BLaER1 (cell line): ENCODE measurements around the gene P3H1.

Experiments used
- H3K27ac ChIP-seq: shearing (Covaris generic); formaldehyde crosslinking; 2 replicates; pipeline ENCODE4 v1.8.1; 2022
- H3K27me3 ChIP-seq: shearing (Covaris generic); formaldehyde crosslinking; 2 replicates; pipeline ENCODE4 v1.8.1; 2022
- H3K36me3 ChIP-seq: shearing (Covaris generic); formaldehyde crosslinking; 2 replicates; pipeline ENCODE4 v1.8.1; 2022
- H3K4me1 ChIP-seq: shearing (Covaris generic); formaldehyde crosslinking; 2 replicates; pipeline ENCODE4 v1.8.1; 2022
- H3K4me2 ChIP-seq: shearing (Covaris generic); formaldehyde crosslinking; 2 replicates; pipeline ENCODE4 v1.8.1; 2022
- H3K4me3 ChIP-seq: shearing (Covaris generic); formaldehyde crosslinking; 2 replicates; pipeline ENCODE4 v1.8.1; 2022
- H3K9ac ChIP-seq: shearing (Covaris generic); formaldehyde crosslinking; 2 replicates; pipeline ENCODE4 v1.8.1; 2022
- H3K9me3 ChIP-seq: shearing (Covaris generic); formaldehyde crosslinking; 2 replicates; pipeline ENCODE4 v1.8.1; 2022
- H4K20me1 ChIP-seq: shearing (Covaris generic); formaldehyde crosslinking; 2 replicates; pipeline ENCODE4 v1.8.1; 2022
- Cebpa-rat ChIP-seq: shearing (Covaris generic); IDR thresholded peaks from 2 replicates; pipeline ENCODE4 v1.8.1; 2022

The P3H1 gene

DNA sequence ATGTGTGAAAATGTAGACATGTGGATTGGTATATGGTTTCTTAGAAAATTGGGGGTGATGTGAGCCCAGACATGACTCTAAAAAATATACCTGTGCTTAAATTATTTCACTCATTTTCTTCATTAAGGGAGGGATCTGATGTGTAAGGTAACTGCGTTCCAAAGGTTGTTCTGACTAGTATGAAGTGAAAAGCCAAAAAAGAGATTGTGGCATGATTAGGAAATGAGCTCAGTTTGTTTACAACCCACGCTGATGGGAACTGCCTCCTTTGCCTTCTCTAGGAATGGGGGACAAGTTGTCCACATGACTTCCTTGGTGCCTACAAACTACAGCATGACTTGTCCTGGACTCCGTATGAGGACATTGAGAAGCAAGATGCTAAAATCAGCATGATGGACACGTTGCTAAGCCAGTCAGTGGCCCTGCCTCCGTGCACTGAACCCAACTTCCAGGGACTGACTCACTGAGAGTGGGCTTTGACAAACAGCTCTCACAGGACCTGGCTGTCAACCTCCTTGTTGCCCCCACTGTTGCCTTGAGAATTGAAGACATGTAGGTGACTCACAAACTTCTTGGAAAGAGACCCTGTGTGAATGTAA, 8.2 kb upstream of the P3H1 start:
- no peak overlapping the region for H3K4me2 ChIP-seq
- TF ChIP-seq Cebpa-rat: no peak
- H3K9ac ChIP-seq: no peak overlapping the region
- peaks cover 89% of the 10 kb centered on the region for H3K36me3 ChIP-seq
- H4K20me1 ChIP-seq: peaks cover 30% of the 10 kb centered on the region
- no peaks in the 10 kb centered on the region for H3K27me3 ChIP-seq
- no peaks in the 10 kb centered on the region for H3K9me3 ChIP-seq
- H3K4me3 ChIP-seq: no peak overlapping the region
- no peak overlapping the region for H3K27ac ChIP-seq
- H3K4me1 ChIP-seq: no peaks in the 10 kb centered on the region

DNA sequence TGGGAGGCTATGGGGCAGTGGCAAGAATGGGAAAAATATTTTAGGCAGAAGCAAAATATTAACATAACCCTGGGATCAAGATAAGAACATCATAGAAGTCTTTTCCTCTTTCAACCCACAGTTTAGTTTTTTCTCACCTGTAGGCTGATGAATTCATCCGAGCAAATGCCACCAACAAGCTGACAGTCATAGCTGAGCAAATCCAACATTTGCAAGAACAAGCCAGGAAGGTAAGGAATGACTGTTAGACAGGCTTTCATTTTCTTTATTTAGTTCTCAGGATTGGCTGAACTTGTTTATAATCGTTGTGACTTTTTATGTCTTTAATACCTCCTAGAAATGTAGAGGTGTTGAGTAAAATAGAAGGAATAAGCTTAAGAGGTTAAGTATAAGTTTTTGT, 6.6 kb upstream of the P3H1 start:
- H3K4me1 ChIP-seq: peaks cover 10% of the 10 kb centered on the region
- no peaks in the 10 kb centered on the region for H3K9me3 ChIP-seq
- no peak for TF ChIP-seq Cebpa-rat
- H3K9ac ChIP-seq: no peak overlapping the region
- H3K4me3 ChIP-seq: no peak overlapping the region
- H4K20me1 ChIP-seq: peaks cover 30% of the 10 kb centered on the region
- peaks cover 88% of the 10 kb centered on the region for H3K36me3 ChIP-seq
- H3K27me3 ChIP-seq: no peaks in the 10 kb centered on the region
- no peak overlapping the region for H3K4me2 ChIP-seq
- no peak overlapping the region for H3K27ac ChIP-seq

DNA sequence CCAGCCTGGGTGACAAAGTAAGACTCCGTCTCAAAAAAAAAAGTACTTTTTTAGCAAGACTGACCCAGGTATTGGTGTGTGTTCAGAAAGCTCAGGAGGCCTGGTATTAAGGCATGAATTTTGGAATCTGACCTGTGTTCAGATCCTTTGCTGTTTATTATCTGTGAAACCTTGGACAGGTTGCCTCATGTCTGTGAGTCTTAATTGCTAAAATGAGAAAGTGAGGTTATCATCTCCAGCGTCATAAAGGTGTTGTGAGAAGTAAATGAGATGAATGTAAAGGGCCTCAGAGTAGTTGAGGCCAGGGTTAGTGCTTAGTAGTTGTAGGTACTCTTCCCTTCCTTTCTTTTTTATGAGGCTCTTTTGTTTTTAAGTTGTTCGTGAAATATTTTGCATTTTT, 3.0 kb upstream of the P3H1 start:
- Histone ChIP-seq H3K27me3 (no peaks in the 10 kb centered on the region), H3K4me2 (no peak overlapping the region), H3K4me1 (peaks cover 27% of the 10 kb centered on the region), H3K27ac (no peak overlapping the region), H3K9me3 (no peaks in the 10 kb centered on the region), H3K9ac (no peak overlapping the region), H3K36me3 (peaks cover 52% of the 10 kb centered on the region), H4K20me1 (peaks cover 38% of the 10 kb centered on the region), H3K4me3 (no peak overlapping the region)
- TF ChIP-seq Cebpa-rat: no peak

DNA sequence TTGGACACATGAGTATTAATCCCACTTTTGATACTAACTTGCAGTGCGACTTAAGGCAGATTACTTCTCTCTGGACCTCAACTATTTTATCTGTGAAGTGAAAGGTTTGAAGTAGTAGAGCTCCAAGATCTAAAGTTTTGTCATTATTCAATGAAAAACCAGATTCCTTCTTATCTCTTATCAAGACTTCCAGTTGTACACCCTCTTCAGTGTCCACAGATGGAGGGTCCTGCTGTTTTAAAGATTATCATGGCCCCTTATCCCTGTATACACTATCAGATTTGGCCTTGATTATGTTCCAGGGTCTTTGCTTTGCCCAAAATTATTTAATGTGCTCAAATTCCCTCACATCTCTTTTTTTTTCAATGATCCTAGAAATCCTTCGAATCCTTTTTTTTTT, 1.3 kb upstream of the P3H1 start:
- H3K4me2 ChIP-seq: peak overlapping the region; percentile 95
- H3K27me3 ChIP-seq: no peaks in the 10 kb centered on the region
- peak overlapping the region; percentile 94 for H3K9ac ChIP-seq
- H3K9me3 ChIP-seq: no peaks in the 10 kb centered on the region
- 0 out of 2 replicates have a peak overlapping the region, but pooled peaks have one; percentile 85 for H3K27ac ChIP-seq
- TF ChIP-seq Cebpa-rat: no peak
- H3K4me1 ChIP-seq: peaks cover 41% of the 10 kb centered on the region
- peaks cover 36% of the 10 kb centered on the region for H3K36me3 ChIP-seq
- H3K4me3 ChIP-seq: peak overlapping the region; percentile 98
- peaks cover 42% of the 10 kb centered on the region for H4K20me1 ChIP-seq

DNA sequence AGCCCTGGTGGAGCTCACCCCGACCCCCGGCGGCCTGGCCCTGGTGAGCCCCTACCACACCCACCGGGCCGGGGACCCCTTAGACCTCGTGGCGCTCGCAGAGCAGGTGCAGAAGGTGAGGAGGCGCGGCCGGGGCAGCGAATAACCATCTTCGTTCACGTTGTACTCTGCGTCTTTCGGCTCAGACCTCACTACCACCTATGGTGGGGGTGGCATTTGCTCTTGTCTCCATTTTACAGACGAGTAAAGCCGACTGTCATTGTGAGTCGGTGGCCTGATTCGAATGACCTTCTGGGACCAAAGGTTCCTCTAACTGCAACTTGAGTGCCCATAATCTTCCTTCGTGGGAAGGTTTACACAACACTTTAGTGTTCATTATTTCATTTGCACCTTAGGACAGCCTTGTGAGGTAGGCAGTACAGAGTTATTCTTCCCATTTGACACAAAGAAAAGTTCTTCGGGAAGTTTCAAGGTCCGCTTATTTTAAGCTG, 727 bp upstream of the P3H1 start:
- Histone ChIP-seq H3K36me3 (peaks cover 33% of the 10 kb centered on the region), H4K20me1 (peaks cover 40% of the 10 kb centered on the region), H3K4me1 (peaks cover 47% of the 10 kb centered on the region), H3K27me3 (no peaks in the 10 kb centered on the region), H3K27ac (peak overlapping the region; percentile 85), H3K9me3 (no peaks in the 10 kb centered on the region), H3K9ac (peak overlapping the region; percentile 94), H3K4me3 (peak overlapping the region; percentile 98), H3K4me2 (peak overlapping the region; percentile 95)
- no peak for TF ChIP-seq Cebpa-rat

DNA sequence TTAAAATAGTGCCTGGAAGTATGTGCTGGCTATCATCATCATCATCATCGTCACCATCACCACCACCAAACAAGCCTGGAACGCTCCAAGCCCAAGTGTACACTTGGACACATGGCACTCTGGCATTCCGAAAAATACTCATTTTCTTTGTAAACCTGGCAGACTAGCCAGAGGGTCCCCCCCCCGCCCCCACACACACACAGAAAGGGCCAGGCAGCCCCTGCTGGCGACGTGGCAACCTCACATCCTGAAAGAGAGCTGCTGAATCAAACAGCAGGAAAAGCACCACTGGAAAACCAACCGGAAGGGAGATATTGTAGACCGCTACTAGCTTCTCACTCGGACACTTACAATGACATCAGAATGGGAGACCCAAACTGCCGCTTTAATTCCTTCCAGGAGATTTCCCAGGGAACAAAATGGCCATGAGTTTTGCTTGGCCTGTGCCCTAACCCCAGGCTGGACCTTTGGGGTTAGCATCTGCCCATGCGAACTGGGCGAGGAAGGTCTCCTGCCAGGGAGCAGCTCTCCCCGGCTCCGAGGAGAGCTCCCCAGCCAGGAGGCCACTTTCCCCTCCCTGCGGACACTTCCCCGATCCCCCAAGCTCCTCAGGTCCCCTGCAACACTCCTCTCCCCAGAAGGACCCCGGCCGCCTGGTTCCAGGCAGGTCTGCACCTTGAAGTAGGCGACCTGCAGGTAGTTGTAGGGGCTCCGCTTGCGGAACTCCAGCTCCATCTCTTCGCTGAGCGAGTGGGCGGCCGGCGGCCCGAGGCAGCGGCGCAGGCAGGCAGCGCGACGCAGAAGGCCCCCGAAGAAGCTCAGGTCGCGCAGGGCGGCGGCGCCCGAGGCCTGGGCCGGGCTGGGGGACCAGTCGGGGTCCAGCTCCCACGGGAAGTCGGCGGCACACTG, 742 bp downstream of the P3H1 start:
- Histone ChIP-seq H3K27me3 (no peaks in the 10 kb centered on the region), H3K9me3 (no peaks in the 10 kb centered on the region), H3K4me3 (peak overlapping the region; percentile 98), H4K20me1 (peaks cover 41% of the 10 kb centered on the region), H3K27ac (peak overlapping the region; percentile 86), H3K9ac (peak overlapping the region; percentile 94), H3K4me1 (peaks cover 53% of the 10 kb centered on the region), H3K4me2 (peak overlapping the region; percentile 86), H3K36me3 (peaks cover 38% of the 10 kb centered on the region)
- TF ChIP-seq Cebpa-rat: no peak

DNA sequence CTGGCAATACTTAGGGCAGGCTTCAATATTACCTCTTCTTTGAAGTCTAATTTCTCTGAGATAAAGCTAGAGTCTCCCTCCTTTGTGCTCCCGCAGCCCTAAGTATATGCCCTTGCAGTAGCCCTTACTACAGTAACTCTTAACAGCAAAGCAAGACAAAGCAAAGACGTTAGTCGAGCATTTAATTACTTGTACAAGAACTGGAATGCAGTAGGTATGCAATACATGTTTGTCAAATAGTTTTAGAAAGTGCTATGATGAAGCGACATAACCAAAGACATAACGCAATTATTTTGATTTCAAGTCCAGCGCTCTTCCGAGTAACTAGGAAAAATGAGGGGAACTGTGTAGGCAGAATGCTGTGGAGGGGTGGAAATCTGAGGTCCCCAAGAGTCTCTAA, 1.6 kb downstream of the P3H1 start:
- TF ChIP-seq Cebpa-rat: no peak
- no peaks in the 10 kb centered on the region for H3K9me3 ChIP-seq
- H3K4me2 ChIP-seq: peak overlapping the region; percentile 86
- 0 out of 2 replicates have a peak overlapping the region, but pooled peaks have one; percentile 86 for H3K27ac ChIP-seq
- H3K4me3 ChIP-seq: peak overlapping the region; percentile 98
- no peaks in the 10 kb centered on the region for H3K27me3 ChIP-seq
- peaks cover 40% of the 10 kb centered on the region for H3K36me3 ChIP-seq
- H3K9ac ChIP-seq: peak overlapping the region; percentile 94
- peaks cover 53% of the 10 kb centered on the region for H3K4me1 ChIP-seq
- H4K20me1 ChIP-seq: peaks cover 41% of the 10 kb centered on the region

DNA sequence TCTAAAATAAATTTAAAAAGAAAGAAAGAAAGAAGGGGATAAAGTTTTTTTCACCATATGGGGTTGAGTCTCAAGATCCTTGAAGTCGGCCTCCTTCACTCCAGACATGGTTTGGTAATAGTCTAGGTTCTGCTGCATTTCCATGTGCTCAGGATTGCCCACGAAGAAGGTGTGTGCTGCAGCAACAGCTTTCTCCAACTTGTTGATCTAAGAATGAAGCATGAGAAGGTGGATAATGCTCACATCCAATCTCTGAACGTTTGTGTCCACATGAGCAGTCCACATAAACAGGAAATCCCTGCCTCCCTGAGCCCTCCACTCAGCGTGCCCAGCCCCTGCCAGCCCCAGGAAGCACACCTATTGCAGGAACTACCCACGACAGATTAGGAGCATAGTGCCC, 4.6 kb downstream of the P3H1 start:
- Histone ChIP-seq H4K20me1 (peaks cover 41% of the 10 kb centered on the region), H3K4me2 (peak overlapping the region; percentile 63), H3K9me3 (no peaks in the 10 kb centered on the region), H3K36me3 (peaks cover 55% of the 10 kb centered on the region), H3K27ac (peak overlapping the region; percentile 52; the same call in 1 of the 2 replicates), H3K4me3 (no peak overlapping the region), H3K9ac (0 out of 2 replicates have a peak overlapping the region, but pooled peaks have one; percentile 23), H3K27me3 (no peaks in the 10 kb centered on the region), H3K4me1 (peaks cover 47% of the 10 kb centered on the region)
- no peak for TF ChIP-seq Cebpa-rat

DNA sequence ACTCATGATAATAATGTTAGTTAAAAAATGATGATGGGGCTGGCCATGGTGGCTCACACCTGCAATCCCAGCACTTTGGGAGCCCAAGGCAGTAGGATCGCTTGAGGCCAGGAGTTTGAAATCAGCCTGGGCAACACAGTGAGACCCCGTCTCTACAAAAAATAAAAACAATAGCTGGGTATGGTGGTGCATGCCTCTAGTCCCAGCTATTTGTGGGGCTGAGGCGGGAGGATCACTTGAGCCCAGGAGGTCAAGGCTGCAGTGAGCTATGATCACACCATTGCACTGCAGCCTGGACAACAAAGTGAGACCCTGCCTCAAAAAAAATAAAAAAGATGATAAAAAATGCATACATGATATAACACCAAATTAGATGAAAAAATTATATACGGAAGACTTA, 5.3 kb downstream of the P3H1 start:
- TF ChIP-seq Cebpa-rat: no peak

DNA sequence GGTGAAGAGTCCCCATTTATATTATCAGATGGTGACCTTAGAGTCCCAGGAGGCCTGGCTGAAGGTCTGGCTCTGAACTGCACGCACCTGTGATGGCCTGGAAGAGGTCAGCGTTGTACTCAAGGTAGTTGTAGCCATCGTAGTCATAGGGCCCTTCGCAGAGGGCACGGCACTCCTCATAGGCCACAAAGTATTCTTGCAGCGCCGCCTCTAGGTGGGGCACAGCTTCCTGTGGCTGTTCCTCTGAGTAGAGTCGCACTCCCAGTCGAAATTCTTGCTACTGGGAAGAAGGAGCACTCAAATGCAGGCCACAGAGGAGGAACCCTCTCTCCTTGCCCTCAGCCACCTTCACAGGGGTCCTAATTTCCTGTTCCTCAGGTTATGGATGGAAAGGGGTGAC, 7.7 kb downstream of the P3H1 start:
- no peaks in the 10 kb centered on the region for H3K9me3 ChIP-seq
- no peak overlapping the region for H3K9ac ChIP-seq
- no peaks in the 10 kb centered on the region for H3K27me3 ChIP-seq
- no peak for TF ChIP-seq Cebpa-rat
- H3K36me3 ChIP-seq: peaks cover 87% of the 10 kb centered on the region
- peak overlapping the region; percentile 28; the same call in 1 of the 2 replicates for H3K4me2 ChIP-seq
- H3K4me3 ChIP-seq: no peak overlapping the region
- peaks cover 30% of the 10 kb centered on the region for H3K4me1 ChIP-seq
- H4K20me1 ChIP-seq: peaks cover 16% of the 10 kb centered on the region; the same call in 1 of the 2 replicates
- H3K27ac ChIP-seq: no peak overlapping the region; the same call in 1 of the 2 replicates

More for the DNA sequence above, 5.3 kb downstream of the P3H1 start:
- Histone ChIP-seq H3K4me2 (no peak overlapping the region), H4K20me1 (peaks cover 41% of the 10 kb centered on the region), H3K27me3 (no peaks in the 10 kb centered on the region), H3K4me1 (peaks cover 47% of the 10 kb centered on the region), H3K9me3 (no peaks in the 10 kb centered on the region), H3K9ac (no peak overlapping the region), H3K36me3 (peaks cover 62% of the 10 kb centered on the region), H3K4me3 (no peak overlapping the region), H3K27ac (no peak overlapping the region)
